ENCODE results near the gene RPS3. TPM values are rescaled to one million over a fixed set of nuclear protein-coding genes. Genes with fewer than 3 reads are reported as not detected.
"Not testable (repeated sequence)": the region's sequence is repeated elsewhere in the genome, so short reads cannot be mapped to it uniquely, and the experiment has no call there.

RPS3 gene
- total RNA-seq, 2 donors from 2014 or later, result 921 to 1,114 TPM

DNA sequence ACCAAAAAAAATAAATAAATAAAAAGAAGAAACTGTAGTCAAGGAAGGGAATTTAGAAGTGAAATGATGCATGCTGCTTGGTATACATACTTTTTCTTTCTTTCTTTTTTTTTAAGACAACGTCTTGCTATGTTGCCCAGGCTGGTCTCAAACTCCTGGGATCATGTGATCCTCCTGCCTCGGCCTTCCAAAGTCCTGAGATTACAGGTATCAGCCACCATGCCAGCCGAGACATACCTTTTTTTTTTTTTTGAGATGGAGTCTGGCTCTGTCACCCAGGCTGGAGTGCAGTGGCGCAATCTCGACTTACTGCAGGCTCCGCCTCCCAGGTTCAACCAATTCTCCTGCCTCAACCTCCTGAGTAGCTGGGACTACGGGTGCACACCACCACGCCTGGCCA is 26.1 kb upstream of the RPS3 start:
- intact Hi-C loops (cut with DNase I), result no loop called here
- H3K27me3 ChIP-seq, result no peaks in the 10 kb centered on the region
- no peak overlapping the region for H3K4me3 ChIP-seq
- no peak for ATAC-seq
- H3K36me3 ChIP-seq (replicated peaks in 1 of 2; ENCODE audit: insufficient read depth in 1 of 2, low read depth in 2 of 2), result no peaks in the 10 kb centered on the region
- H3K4me1 ChIP-seq, result no peaks in the 10 kb centered on the region
- no peaks in the 10 kb centered on the region for H3K9me3 ChIP-seq
- TF ChIP-seq POLR2A (IDR thresholded peaks at IDR 0.05), result no peak
- TF ChIP-seq, protein P1, sequence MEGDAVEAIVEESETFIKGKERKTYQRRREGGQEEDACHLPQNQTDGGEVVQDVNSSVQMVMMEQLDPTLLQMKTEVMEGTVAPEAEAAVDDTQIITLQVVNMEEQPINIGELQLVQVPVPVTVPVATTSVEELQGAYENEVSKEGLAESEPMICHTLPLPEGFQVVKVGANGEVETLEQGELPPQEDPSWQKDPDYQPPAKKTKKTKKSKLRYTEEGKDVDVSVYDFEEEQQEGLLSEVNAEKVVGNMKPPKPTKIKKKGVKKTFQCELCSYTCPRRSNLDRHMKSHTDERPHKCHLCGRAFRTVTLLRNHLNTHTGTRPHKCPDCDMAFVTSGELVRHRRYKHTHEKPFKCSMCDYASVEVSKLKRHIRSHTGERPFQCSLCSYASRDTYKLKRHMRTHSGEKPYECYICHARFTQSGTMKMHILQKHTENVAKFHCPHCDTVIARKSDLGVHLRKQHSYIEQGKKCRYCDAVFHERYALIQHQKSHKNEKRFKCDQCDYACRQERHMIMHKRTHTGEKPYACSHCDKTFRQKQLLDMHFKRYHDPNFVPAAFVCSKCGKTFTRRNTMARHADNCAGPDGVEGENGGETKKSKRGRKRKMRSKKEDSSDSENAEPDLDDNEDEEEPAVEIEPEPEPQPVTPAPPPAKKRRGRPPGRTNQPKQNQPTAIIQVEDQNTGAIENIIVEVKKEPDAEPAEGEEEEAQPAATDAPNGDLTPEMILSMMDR (IDR thresholded peaks at IDR 0.05), result no peak
- DNase-seq, result no peak
- H3K27ac ChIP-seq, result no peak overlapping the region
- 71 to 96% methylated on average over 8 of the region's 8 CpGs for WGBS, 2 donors

GRCh38 chr11:75374646-75375045 is 24.7 kb upstream of the RPS3 start:
- H3K36me3 ChIP-seq (replicated peaks in 1 of 2; ENCODE audit: insufficient read depth in 1 of 2, low read depth in 2 of 2), result no peaks in the 10 kb centered on the region
- intact Hi-C loops (cut with DNase I), result no loop called here
- no peak overlapping the region for H3K4me3 ChIP-seq
- H3K27ac ChIP-seq, result no peak overlapping the region
- DNase-seq (no peak), ATAC-seq (no peak)
- H3K27me3 ChIP-seq, result no peaks in the 10 kb centered on the region
- no peaks in the 10 kb centered on the region for H3K9me3 ChIP-seq
- 68 to 84% methylated on average over 4 of the region's 4 CpGs for WGBS, 2 donors
- TF ChIP-seq, protein P1 (IDR thresholded peaks at IDR 0.05), result no peak
- TF ChIP-seq POLR2A (IDR thresholded peaks at IDR 0.05), result no peak
- no peaks in the 10 kb centered on the region for H3K4me1 ChIP-seq

DNA sequence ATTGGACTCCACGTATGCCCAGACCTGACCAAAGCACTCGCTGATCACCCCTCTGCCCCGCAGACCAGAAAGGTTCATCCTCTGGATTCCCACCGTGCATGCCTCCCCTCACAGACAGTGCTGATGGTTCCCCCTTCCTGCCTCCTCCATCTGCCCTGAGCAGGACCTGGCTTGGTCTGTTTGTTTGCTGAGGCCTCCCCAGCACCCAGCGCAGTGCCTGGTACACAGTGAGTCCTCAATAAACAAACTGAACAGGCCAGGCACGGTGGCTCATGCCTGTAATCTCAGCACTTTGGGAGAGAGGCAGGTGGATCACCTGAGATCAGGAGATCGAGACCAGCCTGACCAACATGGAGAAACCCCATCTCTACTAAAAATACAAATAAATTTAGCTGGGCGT is 23.7 kb upstream of the RPS3 start:
- H3K4me1 ChIP-seq, result no peaks in the 10 kb centered on the region
- H3K9me3 ChIP-seq, result no peaks in the 10 kb centered on the region
- no peak for ATAC-seq
- no peak overlapping the region for H3K27ac ChIP-seq
- H3K4me3 ChIP-seq, result no peak overlapping the region
- H3K36me3 ChIP-seq (replicated peaks in 1 of 2; ENCODE audit: insufficient read depth in 1 of 2, low read depth in 2 of 2), result no peaks in the 10 kb centered on the region
- TF ChIP-seq POLR2A (IDR thresholded peaks at IDR 0.05), result no peak
- TF ChIP-seq, protein P1 (IDR thresholded peaks at IDR 0.05), result no peak
- DNase-seq, result no peak
- 90 to 95% methylated on average over 5 to 8 of the region's 8 CpGs for WGBS, 2 donors
- intact Hi-C loops (cut with DNase I), result no loop called here
- H3K27me3 ChIP-seq, result no peaks in the 10 kb centered on the region

- DNase-seq (no peak), ATAC-seq (no peak)
- WGBS, 2 donors, result 78 to 83% methylated on average over 9 of the region's 9 CpGs
- Histone ChIP-seq H3K4me1 (no peaks in the 10 kb centered on the region), H3K27ac (no peak overlapping the region), H3K27me3 (no peaks in the 10 kb centered on the region), H3K9me3 (no peaks in the 10 kb centered on the region), H3K4me3 (no peak overlapping the region), H3K36me3 (replicated peaks in 1 of 2; ENCODE audit: insufficient read depth in 1 of 2, low read depth in 2 of 2) (no peaks in the 10 kb centered on the region)
- TF ChIP-seq, protein P1 (IDR thresholded peaks at IDR 0.05), result no peak
- no peak for TF ChIP-seq POLR2A (IDR thresholded peaks at IDR 0.05)
- intact Hi-C loops (cut with DNase I), result no loop called here
Measured at GRCh38 chr11:75376175-75376574, 23.1 kb upstream of the RPS3 start.

DNA sequence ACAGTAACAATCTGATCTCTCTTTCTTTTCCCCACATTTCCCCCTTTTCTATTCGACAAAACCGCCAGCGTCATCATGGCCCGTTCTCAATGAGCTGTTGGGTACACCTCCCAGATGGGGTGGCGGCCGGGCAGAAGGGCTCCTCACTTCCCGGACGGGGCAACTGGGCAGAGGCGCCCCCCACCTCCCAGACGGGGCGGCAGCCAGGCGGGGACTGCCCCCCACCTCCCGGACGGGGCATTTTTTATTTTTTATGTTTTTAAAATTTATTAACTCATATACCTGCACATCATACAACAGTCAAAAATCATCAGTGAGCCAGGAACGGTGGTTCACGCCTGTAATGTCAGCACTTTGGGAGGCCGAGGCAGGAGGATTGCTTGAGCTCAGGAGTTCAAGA is 20.5 kb upstream of the RPS3 start:
- DNase-seq, result not testable (repeated sequence)

More for the DNA sequence above, 20.5 kb upstream of the RPS3 start:
- H3K36me3 ChIP-seq (replicated peaks in 1 of 2; ENCODE audit: insufficient read depth in 1 of 2, low read depth in 2 of 2); H3K27ac ChIP-seq; intact Hi-C loops (cut with DNase I); H3K4me3 ChIP-seq; H3K4me1 ChIP-seq; ATAC-seq; H3K9me3 ChIP-seq; H3K27me3 ChIP-seq: not testable (repeated sequence)
- WGBS, 2 donors, result 84 to 89% methylated on average over 17 of the region's 17 CpGs
